PC-3 (cell line): ENCODE measurements around the gene CPEB4.

ENCODE experiments used
- CTCF ChIP-seq: fragments of 300-600 bp; sonication (generic); conservative IDR thresholded peaks from 2 replicates; pipeline ENCODE4 v1.5.1; 2017; ENCODE audit warnings: antibody characterized with exemption, low read depth, mild to moderate bottlenecking, low read length
- EZH2 ChIP-seq: fragments of 300-600 bp; sonication (generic); IDR thresholded peaks from one replicate; pipeline ENCODE4 v1.6.1; 2017; ENCODE audit warnings: antibody characterized with exemption, mild to moderate bottlenecking, low read length; ENCODE audit not compliant: unreplicated experiment

GRCh38 chr5:173973616-173973969, 85.4 kb downstream of the CPEB4 start:
- TF ChIP-seq CTCF, result no peak
- TF ChIP-seq EZH2, result no peak
